ENCODE measurements around the gene SCNM1. TPM values are rescaled to one million over a fixed set of nuclear protein-coding genes. Genes with fewer than 3 reads are reported as not detected.

The SCNM1 gene
- total and polyA plus RNA-seq, 11 donors: 11.5 to 44.4 (median 18.4) TPM

DNA sequence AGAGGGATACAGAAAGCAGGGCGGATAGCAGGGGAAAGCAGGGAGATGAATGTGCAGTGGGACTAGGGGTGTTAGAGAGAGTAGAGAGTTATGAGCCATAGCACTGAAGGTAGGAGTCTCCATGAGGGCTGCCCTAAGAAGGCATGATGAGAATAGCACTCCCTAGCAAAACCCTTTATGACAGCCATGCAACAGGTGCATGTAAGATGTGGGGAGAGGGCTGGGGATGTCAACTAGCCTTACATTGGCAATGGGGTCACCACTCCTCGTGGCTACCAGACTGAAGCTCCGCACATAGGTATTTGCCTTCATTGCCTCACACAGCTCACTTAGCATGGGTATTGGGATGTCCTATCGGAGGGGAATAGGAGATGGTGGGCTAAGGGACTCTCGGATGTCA is 5.2 kb downstream of the SCNM1 start:
- Histone ChIP-seq H3K4me3 (no peak overlapping the region), H3K27ac (no peak overlapping the region)
- ATAC-seq: no peak

DNA sequence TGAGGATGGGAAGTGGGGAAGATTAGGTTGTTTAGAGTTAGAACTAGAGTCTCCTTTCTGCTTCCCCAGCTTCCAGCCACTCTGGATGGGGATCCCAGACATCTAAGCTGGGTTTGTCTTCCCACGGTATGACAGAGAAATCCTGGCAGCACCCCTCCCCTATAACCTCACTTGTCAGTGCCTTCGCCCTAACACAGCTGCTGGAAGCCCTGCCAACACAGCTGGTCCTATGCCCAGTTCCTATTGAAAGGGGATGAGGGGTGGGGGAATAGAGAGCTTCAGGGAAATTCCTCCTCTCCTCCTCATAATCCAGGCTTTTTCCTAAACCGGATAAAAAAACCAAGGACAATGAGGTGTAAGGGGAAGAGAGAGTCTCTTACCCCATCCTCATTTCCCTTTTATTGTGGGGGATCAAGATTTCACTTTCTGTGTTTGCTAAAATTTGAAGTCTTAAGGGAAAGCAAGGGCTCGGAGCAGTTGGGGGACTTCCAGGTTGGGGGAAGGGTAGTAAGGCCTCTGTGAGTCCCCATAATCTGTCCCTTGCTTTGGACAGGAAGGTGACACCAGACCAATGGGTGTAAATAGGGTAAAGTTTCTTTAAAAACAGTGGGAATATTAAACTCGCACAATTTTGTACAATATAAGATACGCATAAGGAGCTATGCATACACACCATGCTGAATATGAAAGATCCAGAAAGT is 9.2 kb downstream of the SCNM1 start:
- peaks cover 0 to 96% (median 71%) of the 10 kb centered on the region in 9 donors for H3K36me3 ChIP-seq
- peak in 1 of 5 donors; percentile 43 for DNase-seq
- intact Hi-C loops (cut with DNase I): no loop called here
- H3K9me3 ChIP-seq: no peaks in the 10 kb centered on the region
- no peak overlapping the region for H3K4me3 ChIP-seq
- no peaks in the 10 kb centered on the region for H3K27me3 ChIP-seq
- no peak overlapping the region for H3K27ac ChIP-seq
- peaks cover 0 to 11% (median 0%) of the 10 kb centered on the region in 12 donors for H3K4me1 ChIP-seq
- TF ChIP-seq, protein P1, sequence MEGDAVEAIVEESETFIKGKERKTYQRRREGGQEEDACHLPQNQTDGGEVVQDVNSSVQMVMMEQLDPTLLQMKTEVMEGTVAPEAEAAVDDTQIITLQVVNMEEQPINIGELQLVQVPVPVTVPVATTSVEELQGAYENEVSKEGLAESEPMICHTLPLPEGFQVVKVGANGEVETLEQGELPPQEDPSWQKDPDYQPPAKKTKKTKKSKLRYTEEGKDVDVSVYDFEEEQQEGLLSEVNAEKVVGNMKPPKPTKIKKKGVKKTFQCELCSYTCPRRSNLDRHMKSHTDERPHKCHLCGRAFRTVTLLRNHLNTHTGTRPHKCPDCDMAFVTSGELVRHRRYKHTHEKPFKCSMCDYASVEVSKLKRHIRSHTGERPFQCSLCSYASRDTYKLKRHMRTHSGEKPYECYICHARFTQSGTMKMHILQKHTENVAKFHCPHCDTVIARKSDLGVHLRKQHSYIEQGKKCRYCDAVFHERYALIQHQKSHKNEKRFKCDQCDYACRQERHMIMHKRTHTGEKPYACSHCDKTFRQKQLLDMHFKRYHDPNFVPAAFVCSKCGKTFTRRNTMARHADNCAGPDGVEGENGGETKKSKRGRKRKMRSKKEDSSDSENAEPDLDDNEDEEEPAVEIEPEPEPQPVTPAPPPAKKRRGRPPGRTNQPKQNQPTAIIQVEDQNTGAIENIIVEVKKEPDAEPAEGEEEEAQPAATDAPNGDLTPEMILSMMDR (IDR thresholded peaks at IDR 0.05): no peak
- TF ChIP-seq POLR2A (IDR thresholded peaks at IDR 0.05): no peak
- WGBS, 4 donors: 54 to 63% (median 59%) methylated on average over 6 of the region's 6 CpGs
- ATAC-seq: peak in 3 of 4 donors; percentile 28 to 53 (median 39)

More for the DNA sequence above, 5.2 kb downstream of the SCNM1 start:
- intact Hi-C loops (cut with DNase I): no loop called here
- Histone ChIP-seq H3K27me3 (no peaks in the 10 kb centered on the region), H3K4me1 (peaks cover 0 to 23% (median 11%) of the 10 kb centered on the region in 12 donors), H3K36me3 (peaks cover 0 to 89% (median 56%) of the 10 kb centered on the region in 9 donors), H3K9me3 (no peaks in the 10 kb centered on the region)
- 89 to 94% (median 93%) methylated on average over 5 of the region's 5 CpGs for WGBS, 4 donors
- DNase-seq: no peak
- no peak for TF ChIP-seq POLR2A (IDR thresholded peaks at IDR 0.05)
- TF ChIP-seq, protein P1 (IDR thresholded peaks at IDR 0.05): no peak

DNA sequence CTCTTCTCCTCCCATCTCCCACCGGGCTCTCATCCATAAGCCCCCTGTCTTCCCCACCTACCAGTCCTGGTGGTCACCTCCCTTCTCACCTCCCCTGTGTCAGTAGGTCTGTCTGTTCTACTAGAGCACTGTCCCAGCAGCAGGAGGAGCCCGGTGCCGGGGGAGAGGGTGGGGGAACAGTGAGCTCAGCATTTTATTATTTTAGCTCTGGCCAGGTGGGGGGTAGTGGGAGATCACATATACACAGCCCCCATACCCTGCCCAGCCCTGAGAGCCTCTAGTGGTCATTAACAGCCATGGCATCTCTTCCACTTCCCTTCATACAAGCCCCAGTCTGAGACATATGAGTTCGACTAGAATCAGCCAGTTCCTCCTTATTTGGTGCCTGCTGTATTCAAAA is 9.9 kb downstream of the SCNM1 start, which contains the start of gene TMOD4:
Gene TMOD4, minus strand, starts transcription at position 119 of the 400 bp plus-strand sequence. CDS start 1,106 bp downstream, outside the sequence.
- ATAC-seq (peak in 3 of 4 donors; percentile 56 to 66 (median 61)), DNase-seq (no peak)
- 54 to 65% (median 61%) methylated on average over 4 of the region's 4 CpGs for WGBS, 4 donors
- TF ChIP-seq, protein P1 (IDR thresholded peaks at IDR 0.05): peak in 11 of 12 donors; percentile 7 to 50 (median 31)
- no peak for TF ChIP-seq POLR2A (IDR thresholded peaks at IDR 0.05)
- H3K36me3 ChIP-seq: peaks cover 0 to 96% (median 71%) of the 10 kb centered on the region in 9 donors
- no peak within 1 kb of the TSS for H3K27ac ChIP-seq
- no peaks in the 10 kb centered on the region for H3K9me3 ChIP-seq
- H3K27me3 ChIP-seq: no peaks in the 10 kb centered on the region
- H3K4me3 ChIP-seq: no peak within 1 kb of the TSS
- intact Hi-C loops (cut with DNase I): no loop called here
- H3K4me1 ChIP-seq: peaks cover 0 to 11% (median 0%) of the 10 kb centered on the region in 12 donors

DNA sequence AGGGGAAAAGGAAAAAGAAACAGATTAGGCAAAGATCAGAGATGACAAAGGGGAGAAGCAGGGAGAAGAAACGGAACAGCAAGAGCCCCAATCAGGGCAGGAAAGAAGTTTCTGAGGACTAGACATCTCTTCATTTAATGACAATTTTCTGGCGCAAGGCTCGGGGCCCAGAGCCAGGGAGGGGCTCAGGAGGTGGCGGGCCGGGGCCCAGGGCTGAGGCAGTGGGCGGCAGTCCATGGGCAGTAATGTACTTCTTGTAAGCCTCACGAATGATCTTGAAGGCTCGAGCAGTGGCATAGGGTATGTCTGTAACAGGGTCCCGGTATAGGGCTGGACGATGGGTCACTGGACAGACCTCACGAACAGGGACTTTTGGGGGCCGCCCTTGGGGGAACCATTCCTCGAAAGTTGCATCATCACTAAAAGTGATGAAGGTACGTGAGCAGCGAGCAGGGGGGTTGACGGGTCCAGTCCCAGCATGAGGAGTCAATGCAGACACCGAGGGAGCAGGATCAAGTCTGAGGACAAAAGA is 10.6 kb downstream of the SCNM1 start:
- no peak overlapping the region for H3K4me3 ChIP-seq
- peaks cover 0 to 11% (median 0%) of the 10 kb centered on the region in 12 donors for H3K4me1 ChIP-seq
- 92 to 96% (median 94%) methylated on average over 17 of the region's 17 CpGs for WGBS, 4 donors
- H3K9me3 ChIP-seq: no peaks in the 10 kb centered on the region
- DNase-seq (no peak), ATAC-seq (no peak)
- TF ChIP-seq, protein P1 (IDR thresholded peaks at IDR 0.05): no peak
- no peak overlapping the region for H3K27ac ChIP-seq
- H3K36me3 ChIP-seq: peaks cover 0 to 96% (median 75%) of the 10 kb centered on the region in 9 donors
- H3K27me3 ChIP-seq: no peaks in the 10 kb centered on the region
- intact Hi-C loops (cut with DNase I): no loop called here

Data from heart left ventricle (tissue), 16 donors.